AG09319 (cell line): ENCODE measurements around the gene XPOT.

ENCODE experiments used
- DNase-seq: peaks from one replicate; pipeline ENCODE4 v3.0.0-alpha.2; 2010; ENCODE audit warnings: low read depth; ENCODE audit errors: extremely low read depth
- CTCF ChIP-seq: IDR thresholded peaks from 2 replicates; pipeline ENCODE4 v1.5.1; 2011; ENCODE audit warnings: low read depth, mild to moderate bottlenecking, inconsistent platforms, low read length, moderate library complexity

Gene XPOT

GRCh38 chr12:64500394-64500793, 96.2 kb downstream of the XPOT start:
- DNase-seq = no peak
- no peak for TF ChIP-seq CTCF
